Endothelial cell of umbilical vein (primary cell): ENCODE measurements around the gene TTN. TPM values are rescaled to one million over a fixed set of nuclear protein-coding genes. Genes with fewer than 3 reads are reported as not detected.

Experiments used
- BruUV-seq: library from RNA; stranded (reverse); fragments of 400-500 nt; replicated peaks from 2 replicates; lab custom pipeline; 2021; lab: Mats Ljungman, UMichigan
- CTCF ChIA-PET: fragments of 300-600, 350-600 bp; sonication (Branson Sonifier 250); formaldehyde crosslinking; loops from one replicate; lab custom pipeline; 2021; ENCODE audit warnings: antibody characterized with exemption, inconsistent platforms; lab: Charles Lee
- POLR2A ChIA-PET: fragments of 300-600, 350-600 bp; sonication (Branson Sonifier 250); formaldehyde crosslinking; loops from one replicate; lab custom pipeline; 2021; ENCODE audit warnings: antibody characterized with exemption, inconsistent platforms; lab: Charles Lee
- DNase-seq: peaks from one replicate; pipeline ENCODE4 v3.0.0-alpha.2; 2011; ENCODE audit warnings: low read depth, low spot score
- FAIRE-seq: peaks from 2 replicates; lab custom pipeline; 2011; peaks lifted over from hg19 to GRCh38; lab: Jason Lieb, UNC
- H2AFZ ChIP-seq: 2 replicates; pipeline ENCODE4 v1.6.0; 2012; ENCODE audit warnings: low read depth, low read length, control low read depth, inconsistent platforms
- H3K27ac ChIP-seq: 2 replicates; pipeline ENCODE4 v1.5.1; 2011; ENCODE audit warnings: low read depth, mild to moderate bottlenecking, control low read depth, low read length, moderate library complexity; ENCODE audit not compliant: insufficient read depth
- H3K27me3 ChIP-seq, 2 experiments: 2 replicates each; pipeline versions ENCODE4 v1.6.0 to v1.6.1; 2011; ENCODE audit warnings: low read length in 2 of 2, mixed read lengths in 1 of 2; ENCODE audit not compliant: control insufficient read depth in 2 of 2, insufficient read depth in 2 of 2
- H3K36me3 ChIP-seq, 2 experiments: 2 replicates in 1 of 2; 3 replicates in 1 of 2; pipeline ENCODE4 v1.5.1; 2011; ENCODE audit warnings: low read length in 2 of 2, mild to moderate bottlenecking in 1 of 2, moderate library complexity in 1 of 2; ENCODE audit not compliant: control insufficient read depth in 2 of 2, insufficient read depth in 2 of 2; ENCODE audit errors: extremely low read depth in 1 of 2
- H3K4me1 ChIP-seq: 3 replicates; pipeline ENCODE4 v1.5.1; 2011; ENCODE audit warnings: mild to moderate bottlenecking, low read length; ENCODE audit not compliant: control insufficient read depth, insufficient read depth; ENCODE audit errors: extremely low read depth
- H3K4me2 ChIP-seq: 2 replicates; pipeline ENCODE4 v1.6.1; 2011; ENCODE audit warnings: low read length, control low read depth, mixed read lengths; ENCODE audit not compliant: insufficient read depth
- H3K4me3 ChIP-seq, 3 experiments: fragments of 200-600 bp in 1 of 3; sonication (generic), shearing (Covaris generic) in 1 of 3; replicated peaks in 1 of 3; 2 replicates each; pipeline ENCODE4 v1.5.1; 2011 to 2016; ENCODE audit warnings: control low read depth in 3 of 3, low read length in 3 of 3, mild to moderate bottlenecking in 2 of 3, inconsistent platforms in 1 of 3, low read depth in 1 of 3, moderate library complexity in 1 of 3; ENCODE audit not compliant: insufficient read depth in 1 of 3
- H3K79me2 ChIP-seq: 2 replicates; pipeline ENCODE4 v1.6.0; 2012; ENCODE audit warnings: low read length, inconsistent platforms; ENCODE audit not compliant: control insufficient read depth, insufficient read depth
- H3K9ac ChIP-seq: replicated peaks from 2 replicates; pipeline ENCODE3; 2011; ENCODE audit warnings: low read length, control low read depth; ENCODE audit not compliant: insufficient read depth; ENCODE audit errors: extremely low read depth
- H3K9me1 ChIP-seq: replicated peaks from 3 replicates; pipeline ENCODE4 v1.6.0; 2011; ENCODE audit warnings: mild to moderate bottlenecking, low read length; ENCODE audit not compliant: control insufficient read depth, insufficient read depth; ENCODE audit errors: extremely low read depth
- H3K9me3 ChIP-seq: replicated peaks from 2 replicates; pipeline ENCODE4 v1.5.1; 2012; ENCODE audit warnings: low read length, inconsistent platforms; ENCODE audit not compliant: control insufficient read depth, insufficient read depth
- H4K20me1 ChIP-seq: replicated peaks from 2 replicates; pipeline ENCODE3; 2011; ENCODE audit warnings: mild to moderate bottlenecking, low read length; ENCODE audit not compliant: control insufficient read depth, insufficient read depth; ENCODE audit errors: extremely low read depth
- FOS ChIP-seq: IDR thresholded peaks from 2 replicates; pipeline ENCODE4 v1.6.1; 2011; ENCODE audit warnings: mild to moderate bottlenecking, low read length, moderate library complexity, borderline replicate concordance; ENCODE audit not compliant: insufficient read depth
- GATA2 ChIP-seq: IDR thresholded peaks from 2 replicates; pipeline ENCODE4 v1.7.0; 2011; ENCODE audit warnings: low read depth, mild to moderate bottlenecking, moderate library complexity, mixed read lengths, low read length; ENCODE audit not compliant: insufficient read length, insufficient read depth
- JUN ChIP-seq: IDR thresholded peaks from 2 replicates; pipeline ENCODE4 v1.6.1; 2011; ENCODE audit warnings: borderline replicate concordance, low read depth; ENCODE audit not compliant: insufficient read length, insufficient read depth
- MYC ChIP-seq: IDR thresholded peaks from one replicate; pipeline ENCODE4 v1.6.1; 2011; ENCODE audit warnings: mild to moderate bottlenecking, low read depth, low read length
- POLR2A ChIP-seq: IDR thresholded peaks from 2 replicates; pipeline ENCODE4 v1.6.1; 2012; ENCODE audit warnings: low read depth, mild to moderate bottlenecking, control low read depth, low read length
- POLR2AphosphoS5 ChIP-seq: IDR thresholded peaks from 2 replicates; pipeline ENCODE4 v1.6.1; 2012; ENCODE audit warnings: low read depth, mild to moderate bottlenecking, control low read depth, low read length, moderate library complexity; ENCODE audit not compliant: insufficient read depth
- dilution Hi-C: fragments of 300-500 bp; cut with MboI; formaldehyde crosslinking; loops from one replicate; pipeline ENCODE4 v1.15.0; 2019; ENCODE audit warnings: low sequenced_read_pairs; ENCODE audit not compliant: extremely low pct_ligation_motif_present
- intact Hi-C: fragments of 100-400 bp; cut with micrococcal nuclease; formaldehyde crosslinking; loops from one replicate; pipeline ENCODE4 v1.10.0; 2022
- polyA plus RNA-seq, 4 experiments: library from polyadenylated mRNA; depleted of rRNA in 3 of 4; stranded (reverse) in 3 of 4; unstranded in 1 of 4; fragments of >200 nt; gene quantifications; 2 replicates each; pipeline versions ENCODE4 v1.2.1 to v1.2.3, GENCODE V29; 2011 to 2012; ENCODE audit warnings: missing spikeins in 1 of 4
- total RNA-seq: library from RNA; stranded (reverse); gene quantifications from 2 replicates; pipeline ENCODE4 v1.2.3, GENCODE V29; 2021
- TF ChIP-seq, protein P1 (sequence below), 2 donors: IDR thresholded peaks; 1 replicate in 1 of 2; 2 replicates in 1 of 2; pipeline ENCODE4 v1.5.1; 2011; ENCODE audit warnings: low read length in 2 of 2, mild to moderate bottlenecking in 2 of 2, moderate library complexity in 2 of 2, control low read depth in 1 of 2, inconsistent platforms in 1 of 2, low read depth in 1 of 2; ENCODE audit not compliant: insufficient read depth in 1 of 2; ENCODE audit errors: extremely low read depth in 1 of 2
- TF ChIP-seq, protein P2 (sequence below): IDR thresholded peaks from 2 replicates; pipeline ENCODE4 v1.6.1; 2011; ENCODE audit not compliant: insufficient read depth, insufficient read length

Gene TTN
- total and polyA plus RNA-seq, 2 donors (not counting 3 experiments of a cell fraction or from before 2014, with no cell fraction given): 0.11 to 0.49 TPM

DNA sequence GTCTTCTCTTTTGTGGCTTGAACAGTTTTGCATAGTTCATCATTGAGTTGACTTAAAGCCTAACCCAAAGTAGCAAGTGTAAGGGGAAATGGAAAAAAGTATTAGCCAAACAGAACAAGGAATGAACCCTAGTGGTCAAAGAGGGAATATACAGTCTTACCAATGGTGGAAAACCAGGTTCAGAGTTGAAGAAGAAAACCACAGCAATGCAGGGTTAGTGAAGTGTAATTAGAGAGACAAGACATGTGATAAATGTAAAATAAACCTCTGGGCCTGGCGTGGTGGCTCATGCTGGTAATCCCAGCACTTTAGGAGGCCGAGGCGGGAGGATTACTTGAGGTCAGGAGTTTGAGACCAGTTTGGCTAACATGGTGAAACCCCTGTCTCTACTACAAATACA lies 2.4 kb downstream of the TTN start:
- H3K9me3 ChIP-seq: no peaks in the 10 kb centered on the region
- intact Hi-C loops (no loop called here), dilution Hi-C loops (loop anchor here (25.0 kb wide), 1 partner anchor 108 kb away; no protein-coding TSS in a partner anchor)
- no peak overlapping the region for H3K9ac ChIP-seq
- no peaks in the 10 kb centered on the region for H4K20me1 ChIP-seq
- no peaks in the 10 kb centered on the region for H3K36me3 ChIP-seq
- POLR2A ChIA-PET: no interaction called here
- H2AFZ ChIP-seq: no peak overlapping the region
- H3K27ac ChIP-seq: no peak overlapping the region
- FAIRE-seq (no peak), DNase-seq (no peak)
- no peaks in the 10 kb centered on the region for H3K27me3 ChIP-seq
- H3K79me2 ChIP-seq: no peaks in the 10 kb centered on the region
- no peak overlapping the region for H3K4me3 ChIP-seq
- TF ChIP-seq MYC (no peak), POLR2AphosphoS5 (no peak)
- TF ChIP-seq, protein P1, sequence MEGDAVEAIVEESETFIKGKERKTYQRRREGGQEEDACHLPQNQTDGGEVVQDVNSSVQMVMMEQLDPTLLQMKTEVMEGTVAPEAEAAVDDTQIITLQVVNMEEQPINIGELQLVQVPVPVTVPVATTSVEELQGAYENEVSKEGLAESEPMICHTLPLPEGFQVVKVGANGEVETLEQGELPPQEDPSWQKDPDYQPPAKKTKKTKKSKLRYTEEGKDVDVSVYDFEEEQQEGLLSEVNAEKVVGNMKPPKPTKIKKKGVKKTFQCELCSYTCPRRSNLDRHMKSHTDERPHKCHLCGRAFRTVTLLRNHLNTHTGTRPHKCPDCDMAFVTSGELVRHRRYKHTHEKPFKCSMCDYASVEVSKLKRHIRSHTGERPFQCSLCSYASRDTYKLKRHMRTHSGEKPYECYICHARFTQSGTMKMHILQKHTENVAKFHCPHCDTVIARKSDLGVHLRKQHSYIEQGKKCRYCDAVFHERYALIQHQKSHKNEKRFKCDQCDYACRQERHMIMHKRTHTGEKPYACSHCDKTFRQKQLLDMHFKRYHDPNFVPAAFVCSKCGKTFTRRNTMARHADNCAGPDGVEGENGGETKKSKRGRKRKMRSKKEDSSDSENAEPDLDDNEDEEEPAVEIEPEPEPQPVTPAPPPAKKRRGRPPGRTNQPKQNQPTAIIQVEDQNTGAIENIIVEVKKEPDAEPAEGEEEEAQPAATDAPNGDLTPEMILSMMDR (IDR thresholded peaks at IDR 0.05; ENCODE audit: extremely low read depth in 1 of 2, insufficient read depth in 1 of 2, low read depth in 1 of 2, low read length in 2 of 2): peak; percentile 25 to 32
- no peak overlapping the region for H3K4me2 ChIP-seq
- CTCF ChIA-PET: interaction anchor here (0.8 to 2.1 kb wide), 9 partner anchors 8 to 109 kb away, joined by 3 to 10 read pairs (median 4); no protein-coding TSS in a partner anchor
- BruUV-seq: no TSS peak
- H3K9me1 ChIP-seq: no peaks in the 10 kb centered on the region
- H3K4me1 ChIP-seq: no peaks in the 10 kb centered on the region

DNA sequence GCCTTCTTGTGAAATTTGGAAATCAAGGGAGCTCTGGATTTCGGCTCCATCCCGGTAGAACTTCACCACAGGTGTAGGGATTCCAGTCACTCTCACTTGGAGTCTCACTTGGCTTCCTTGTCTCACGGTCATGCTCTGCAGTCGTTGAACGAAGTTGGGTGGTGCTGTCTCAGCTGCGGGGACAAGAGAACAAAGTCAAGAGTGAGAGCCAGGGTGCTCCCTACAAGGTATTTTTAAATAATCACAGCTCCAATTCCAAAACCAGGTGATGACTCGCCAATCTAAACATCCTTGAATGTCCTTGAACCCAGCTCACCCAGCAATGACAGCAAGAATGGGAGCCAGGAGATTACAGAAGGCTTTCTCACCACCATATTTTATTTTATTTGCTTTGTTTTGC lies 6.7 kb downstream of the TTN start:
- H3K4me2 ChIP-seq: no peak overlapping the region
- POLR2A ChIA-PET: no interaction called here
- intact Hi-C loops (no loop called here), dilution Hi-C loops (loop anchor here (25.0 kb wide), 1 partner anchor 112 kb away; no protein-coding TSS in a partner anchor)
- no peaks in the 10 kb centered on the region for H3K4me1 ChIP-seq
- no peaks in the 10 kb centered on the region for H3K27me3 ChIP-seq
- H3K79me2 ChIP-seq: no peaks in the 10 kb centered on the region
- no peak overlapping the region for H3K27ac ChIP-seq
- H3K9ac ChIP-seq: no peak overlapping the region
- CTCF ChIA-PET: interaction anchor here (1.0 to 1.8 kb wide), 9 partner anchors 14 to 329 kb away, joined by 3 to 9 read pairs (median 4); no protein-coding TSS in a partner anchor
- H4K20me1 ChIP-seq: no peaks in the 10 kb centered on the region
- H3K4me3 ChIP-seq: no peak overlapping the region
- TF ChIP-seq POLR2AphosphoS5 (no peak), JUN (no peak), FOS (no peak), POLR2A (no peak), GATA2 (no peak)
- TF ChIP-seq, protein P1 (IDR thresholded peaks at IDR 0.05; ENCODE audit: extremely low read depth in 1 of 2, insufficient read depth in 1 of 2, low read depth in 1 of 2, low read length in 2 of 2): no peak
- TF ChIP-seq, protein P2, sequence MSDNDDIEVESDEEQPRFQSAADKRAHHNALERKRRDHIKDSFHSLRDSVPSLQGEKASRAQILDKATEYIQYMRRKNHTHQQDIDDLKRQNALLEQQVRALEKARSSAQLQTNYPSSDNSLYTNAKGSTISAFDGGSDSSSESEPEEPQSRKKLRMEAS: no peak
- no peaks in the 10 kb centered on the region for H3K9me3 ChIP-seq
- no peak for DNase-seq
- FAIRE-seq: no peak
- no peaks in the 10 kb centered on the region for H3K36me3 ChIP-seq
- BruUV-seq: no TSS peak
- H2AFZ ChIP-seq: no peak overlapping the region
- no peaks in the 10 kb centered on the region for H3K9me1 ChIP-seq
